DND-41 (cell line): Measurements from ENCODE around the gene GRIK4.

ENCODE experiments used
- ATAC-seq: fragments of 200-7000 bp; cut with Tn5 transposase; 3 replicates; pipeline ENCODE4 v1.9.1; 2021; ENCODE audit warnings: low read depth; ENCODE audit not compliant: insufficient read depth
- DNase-seq: peaks from one replicate; pipeline ENCODE4 v3.0.0-alpha.2; 2020
- H2AFZ ChIP-seq: 2 replicates; pipeline ENCODE4 v1.6.0; 2012; ENCODE audit warnings: low read depth, low read length
- H3K27ac ChIP-seq: 2 replicates; pipeline ENCODE4 v1.5.1; 2012; ENCODE audit warnings: low read length, inconsistent platforms
- H3K27me3 ChIP-seq: fragments of 200-600 bp; sonication (generic); 2 replicates; pipeline ENCODE4 v1.6.0; 2012; ENCODE audit warnings: low read length, mild to moderate bottlenecking, inconsistent platforms; ENCODE audit not compliant: insufficient read depth, poor library complexity
- H3K36me3 ChIP-seq: 2 replicates; pipeline ENCODE4 v1.5.1; 2012; ENCODE audit warnings: low read length, inconsistent platforms; ENCODE audit not compliant: insufficient read depth
- H3K4me1 ChIP-seq: 2 replicates; pipeline ENCODE4 v1.5.1; 2012; ENCODE audit warnings: mild to moderate bottlenecking, low read length; ENCODE audit not compliant: insufficient read depth
- H3K4me2 ChIP-seq: 2 replicates; pipeline ENCODE4 v1.6.0; 2012; ENCODE audit warnings: mild to moderate bottlenecking, moderate library complexity, low read length, inconsistent platforms; ENCODE audit not compliant: insufficient read depth
- H3K4me3 ChIP-seq, 2 experiments: fragments of 200-600 bp in 1 of 2; shearing (Covaris generic) in 1 of 2; 2 replicates each; pipeline ENCODE4 v1.5.1; 2012 to 2016; ENCODE audit warnings: inconsistent platforms in 2 of 2, low read length in 2 of 2, mild to moderate bottlenecking in 2 of 2, low read depth in 1 of 2, moderate library complexity in 1 of 2
- H3K79me2 ChIP-seq: 2 replicates; pipeline ENCODE4 v1.6.0; 2012; ENCODE audit warnings: low read length, inconsistent platforms; ENCODE audit not compliant: insufficient read depth
- H3K9ac ChIP-seq: 2 replicates; pipeline ENCODE4 v1.6.0; 2012; ENCODE audit warnings: low read depth, mild to moderate bottlenecking, inconsistent platforms, low read length, moderate library complexity
- H3K9me3 ChIP-seq: 2 replicates; pipeline ENCODE4 v1.5.1; 2012; ENCODE audit warnings: low read length, moderate library complexity, mild to moderate bottlenecking, inconsistent platforms; ENCODE audit not compliant: insufficient read depth, severe bottlenecking
- H4K20me1 ChIP-seq: 2 replicates; pipeline ENCODE4 v1.6.0; 2012; ENCODE audit warnings: low read length; ENCODE audit not compliant: insufficient read depth
- EZH2 ChIP-seq: IDR thresholded peaks from 3 replicates; pipeline ENCODE4 v1.6.1; 2012; ENCODE audit warnings: borderline replicate concordance, low read depth, mild to moderate bottlenecking, moderate library complexity, low read length, inconsistent platforms; ENCODE audit not compliant: severe bottlenecking
- TF ChIP-seq, protein P1 (sequence below): IDR thresholded peaks from 2 replicates; pipeline ENCODE4 v1.5.1; 2012; ENCODE audit warnings: borderline replicate concordance, low read length, moderate library complexity, mild to moderate bottlenecking; ENCODE audit not compliant: poor library complexity, severe bottlenecking; ENCODE audit errors: extremely low read depth

Gene GRIK4

GRCh38 chr11:120717042-120717441 lies 205.5 kb downstream of the GRIK4 start:
- TF ChIP-seq, protein P1, sequence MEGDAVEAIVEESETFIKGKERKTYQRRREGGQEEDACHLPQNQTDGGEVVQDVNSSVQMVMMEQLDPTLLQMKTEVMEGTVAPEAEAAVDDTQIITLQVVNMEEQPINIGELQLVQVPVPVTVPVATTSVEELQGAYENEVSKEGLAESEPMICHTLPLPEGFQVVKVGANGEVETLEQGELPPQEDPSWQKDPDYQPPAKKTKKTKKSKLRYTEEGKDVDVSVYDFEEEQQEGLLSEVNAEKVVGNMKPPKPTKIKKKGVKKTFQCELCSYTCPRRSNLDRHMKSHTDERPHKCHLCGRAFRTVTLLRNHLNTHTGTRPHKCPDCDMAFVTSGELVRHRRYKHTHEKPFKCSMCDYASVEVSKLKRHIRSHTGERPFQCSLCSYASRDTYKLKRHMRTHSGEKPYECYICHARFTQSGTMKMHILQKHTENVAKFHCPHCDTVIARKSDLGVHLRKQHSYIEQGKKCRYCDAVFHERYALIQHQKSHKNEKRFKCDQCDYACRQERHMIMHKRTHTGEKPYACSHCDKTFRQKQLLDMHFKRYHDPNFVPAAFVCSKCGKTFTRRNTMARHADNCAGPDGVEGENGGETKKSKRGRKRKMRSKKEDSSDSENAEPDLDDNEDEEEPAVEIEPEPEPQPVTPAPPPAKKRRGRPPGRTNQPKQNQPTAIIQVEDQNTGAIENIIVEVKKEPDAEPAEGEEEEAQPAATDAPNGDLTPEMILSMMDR = no peak
- no peak for TF ChIP-seq EZH2
- no peak overlapping the region for H3K9ac ChIP-seq
- H3K27ac ChIP-seq = no peak overlapping the region
- no peaks in the 10 kb centered on the region for H3K79me2 ChIP-seq
- peaks cover 6% of the 10 kb centered on the region for H3K4me1 ChIP-seq
- no peak overlapping the region for H3K4me3 ChIP-seq
- no peak overlapping the region for H3K4me2 ChIP-seq
- H3K9me3 ChIP-seq = no peaks in the 10 kb centered on the region
- H3K27me3 ChIP-seq = peaks cover 30% of the 10 kb centered on the region
- no peak overlapping the region for H2AFZ ChIP-seq
- H3K36me3 ChIP-seq = no peaks in the 10 kb centered on the region
- ATAC-seq = no peak
- no peak for DNase-seq
- peaks cover 2% of the 10 kb centered on the region; the same call in 1 of the 2 replicates for H4K20me1 ChIP-seq

- peaks cover 2% of the 10 kb centered on the region; the same call in 1 of the 2 replicates for H4K20me1 ChIP-seq
- H3K4me1 ChIP-seq = peaks cover 6% of the 10 kb centered on the region
- H3K9ac ChIP-seq = no peak overlapping the region
- DNase-seq (no peak), ATAC-seq (no peak)
- H3K79me2 ChIP-seq = no peaks in the 10 kb centered on the region
- no peak for TF ChIP-seq EZH2
- TF ChIP-seq, protein P1 = no peak
- no peak overlapping the region for H3K27ac ChIP-seq
- no peak overlapping the region for H2AFZ ChIP-seq
- no peaks in the 10 kb centered on the region for H3K36me3 ChIP-seq
- H3K4me3 ChIP-seq = no peak overlapping the region
- H3K27me3 ChIP-seq = peaks cover 34% of the 10 kb centered on the region
- H3K9me3 ChIP-seq = no peaks in the 10 kb centered on the region
- no peak overlapping the region for H3K4me2 ChIP-seq
These were observed 206.1 kb downstream of the GRIK4 start for GRCh38 chr11:120717623-120718022.

DNA sequence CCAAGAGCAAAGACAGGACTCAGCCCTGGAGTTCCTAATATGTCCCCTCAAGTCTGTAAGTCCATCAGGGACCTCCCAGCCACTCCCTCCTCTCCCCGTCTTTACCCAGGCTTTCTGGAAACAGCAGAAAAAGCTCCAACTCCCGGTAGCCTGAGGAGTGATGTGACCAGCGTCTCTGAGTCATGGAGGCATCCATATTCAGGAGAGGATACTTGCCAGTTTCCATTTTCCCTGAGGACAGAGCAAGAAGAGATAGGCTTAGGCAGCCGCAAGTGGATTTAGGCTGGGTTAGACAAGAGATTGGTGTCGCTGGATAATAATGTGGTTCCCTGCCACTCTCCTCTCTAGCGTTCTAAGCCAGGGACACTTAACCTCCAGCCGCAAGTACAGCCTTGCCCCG lies 206.6 kb downstream of the GRIK4 start:
- TF ChIP-seq, protein P1 = no peak
- no peak for TF ChIP-seq EZH2
- Histone ChIP-seq H3K4me1 (peaks cover 6% of the 10 kb centered on the region), H3K4me3 (no peak overlapping the region), H2AFZ (no peak overlapping the region), H3K27ac (no peak overlapping the region), H3K9ac (no peak overlapping the region), H4K20me1 (peaks cover 2% of the 10 kb centered on the region; the same call in 1 of the 2 replicates), H3K9me3 (no peaks in the 10 kb centered on the region), H3K36me3 (no peaks in the 10 kb centered on the region), H3K4me2 (no peak overlapping the region), H3K79me2 (no peaks in the 10 kb centered on the region), H3K27me3 (peaks cover 36% of the 10 kb centered on the region)
- DNase-seq (no peak), ATAC-seq (no peak)

GRCh38 chr11:120719348-120719747 lies 207.8 kb downstream of the GRIK4 start:
- TF ChIP-seq, protein P1 = no peak
- no peak for TF ChIP-seq EZH2
- no peaks in the 10 kb centered on the region for H3K36me3 ChIP-seq
- no peak overlapping the region for H3K9ac ChIP-seq
- no peak overlapping the region for H3K4me2 ChIP-seq
- H3K79me2 ChIP-seq = no peaks in the 10 kb centered on the region
- DNase-seq (no peak), ATAC-seq (no peak)
- peaks cover 6% of the 10 kb centered on the region for H3K4me1 ChIP-seq
- H3K4me3 ChIP-seq = no peak overlapping the region
- no peak overlapping the region for H2AFZ ChIP-seq
- H3K27ac ChIP-seq = no peak overlapping the region
- 0 out of 2 replicates have a peak, but pooled peaks cover 2% of the 10 kb centered on the region for H4K20me1 ChIP-seq
- peaks cover 35% of the 10 kb centered on the region for H3K27me3 ChIP-seq
- no peaks in the 10 kb centered on the region for H3K9me3 ChIP-seq
